A673 (cell line): ENCODE measurements around the gene RSPH4A. TPM values are rescaled to one million over a fixed set of nuclear protein-coding genes. Genes with fewer than 3 reads are reported as not detected.
A peak's percentile ranks its signal among the peaks of the same experiment; 100 is the strongest.

Experiments
- BruUV-seq: library from RNA; stranded (reverse); fragments of 400-500 nt; replicated peaks from 2 replicates; lab custom pipeline; 2021; lab: Mats Ljungman, UMichigan
- CTCF ChIA-PET: fragments of 300-600 bp; sonication (Branson Sonifier 250); formaldehyde crosslinking; loops from one replicate; lab custom pipeline; 2022; ENCODE audit warnings: antibody characterized with exemption; lab: Charles Lee
- POLR2A ChIA-PET: fragments of 300-600 bp; sonication (Branson Sonifier 250); formaldehyde crosslinking; loops from one replicate; lab custom pipeline; 2022; ENCODE audit warnings: antibody characterized with exemption; ENCODE audit not compliant: low non-redundant PET; lab: Charles Lee
- DNase-seq: peaks from one replicate; pipeline ENCODE4 v3.0.0-alpha.2; 2015; ENCODE audit warnings: low spot score
- H3K27ac ChIP-seq: fragments of 200-600 bp; sonication (generic); 2 replicates; pipeline ENCODE4 v1.5.1; 2016; ENCODE audit warnings: mixed run types, low read depth, mild to moderate bottlenecking, mixed read lengths, antibody characterized with exemption, low read length; ENCODE audit not compliant: poor library complexity, severe bottlenecking
- H3K27me3 ChIP-seq: fragments of 200-600 bp; sonication (generic); replicated peaks from 2 replicates; pipeline ENCODE4 v1.6.1; 2017; ENCODE audit warnings: mixed run types, low read depth, mild to moderate bottlenecking, mixed read lengths, antibody characterized with exemption, low read length; ENCODE audit not compliant: insufficient read depth, poor library complexity
- H3K36me3 ChIP-seq: fragments of 200-600 bp; sonication (generic); 2 replicates; pipeline ENCODE4 v1.6.1; 2016; ENCODE audit warnings: mixed run types, mild to moderate bottlenecking, mixed read lengths, antibody characterized with exemption, low read length; ENCODE audit not compliant: insufficient read depth, poor library complexity, severe bottlenecking
- H3K4me1 ChIP-seq: fragments of 200-600 bp; sonication (generic); 2 replicates; pipeline ENCODE4 v1.6.1; 2017; ENCODE audit warnings: mixed run types, mild to moderate bottlenecking, mixed read lengths, antibody characterized with exemption, low read length; ENCODE audit not compliant: insufficient read depth, poor library complexity, severe bottlenecking
- H3K4me3 ChIP-seq: fragments of 200-600 bp; sonication (generic); 2 replicates; pipeline ENCODE4 v1.5.1; 2016; ENCODE audit warnings: low read depth, mixed run types, mild to moderate bottlenecking, mixed read lengths, low read length; ENCODE audit not compliant: poor library complexity, severe bottlenecking
- H3K9me3 ChIP-seq: fragments of 200-600 bp; sonication (generic); 2 replicates; pipeline ENCODE4 v1.6.1; 2016; ENCODE audit warnings: mixed run types, low read depth, mild to moderate bottlenecking, mixed read lengths, antibody characterized with exemption, low read length; ENCODE audit not compliant: poor library complexity, severe bottlenecking
- EZH2 ChIP-seq: fragments of 200-600 bp; sonication (generic); IDR thresholded peaks from 2 replicates; pipeline ENCODE4 v1.6.1; 2017; ENCODE audit warnings: borderline replicate concordance, low read depth, mild to moderate bottlenecking, mixed read lengths, antibody characterized with exemption, low read length; ENCODE audit not compliant: poor library complexity, severe bottlenecking
- intact Hi-C: fragments of 100-400 bp; cut with micrococcal nuclease; formaldehyde crosslinking; loops from one replicate; pipeline ENCODE4 v1.10.0; 2022; ENCODE audit not compliant: unreplicated experiment
- total RNA-seq: library from RNA; stranded (reverse); gene quantifications from 2 replicates; pipeline ENCODE4 v1.2.3, GENCODE V29; 2021
- TF ChIP-seq, protein P1 (sequence below): fragments of 300-800, 200-600 bp; sonication (generic); conservative IDR thresholded peaks from 2 replicates; pipeline ENCODE4 v1.5.1; 2017; ENCODE audit warnings: low read depth, mild to moderate bottlenecking, antibody characterized with exemption, low read length, moderate library complexity, mixed read lengths

The RSPH4A gene
- total RNA-seq, 1 experiment from 2014 or later: 0.26 TPM

DNA sequence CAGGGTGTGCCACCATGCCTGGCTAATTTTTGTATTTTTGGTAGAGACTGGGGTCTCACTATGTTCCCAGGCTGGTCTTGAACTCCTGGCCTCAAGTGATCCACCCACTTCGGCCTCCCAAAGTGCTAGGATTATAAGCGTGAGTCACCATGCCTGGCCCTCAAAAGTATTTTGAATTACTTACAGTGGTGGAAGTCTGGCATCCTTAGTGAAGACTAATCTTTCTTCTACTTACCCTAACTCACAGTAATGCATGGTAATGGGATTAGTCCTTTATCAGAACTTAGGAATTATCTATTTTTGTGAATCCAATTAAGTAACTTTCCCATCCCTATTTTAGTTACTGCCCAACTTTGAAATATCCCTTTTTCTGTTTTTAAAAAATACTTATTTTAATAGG, 41.1 kb upstream of the RSPH4A start:
- H3K4me3 ChIP-seq: no peak overlapping the region
- intact Hi-C loops: no loop called here
- no peak overlapping the region for H3K27ac ChIP-seq
- TF ChIP-seq, protein P1, sequence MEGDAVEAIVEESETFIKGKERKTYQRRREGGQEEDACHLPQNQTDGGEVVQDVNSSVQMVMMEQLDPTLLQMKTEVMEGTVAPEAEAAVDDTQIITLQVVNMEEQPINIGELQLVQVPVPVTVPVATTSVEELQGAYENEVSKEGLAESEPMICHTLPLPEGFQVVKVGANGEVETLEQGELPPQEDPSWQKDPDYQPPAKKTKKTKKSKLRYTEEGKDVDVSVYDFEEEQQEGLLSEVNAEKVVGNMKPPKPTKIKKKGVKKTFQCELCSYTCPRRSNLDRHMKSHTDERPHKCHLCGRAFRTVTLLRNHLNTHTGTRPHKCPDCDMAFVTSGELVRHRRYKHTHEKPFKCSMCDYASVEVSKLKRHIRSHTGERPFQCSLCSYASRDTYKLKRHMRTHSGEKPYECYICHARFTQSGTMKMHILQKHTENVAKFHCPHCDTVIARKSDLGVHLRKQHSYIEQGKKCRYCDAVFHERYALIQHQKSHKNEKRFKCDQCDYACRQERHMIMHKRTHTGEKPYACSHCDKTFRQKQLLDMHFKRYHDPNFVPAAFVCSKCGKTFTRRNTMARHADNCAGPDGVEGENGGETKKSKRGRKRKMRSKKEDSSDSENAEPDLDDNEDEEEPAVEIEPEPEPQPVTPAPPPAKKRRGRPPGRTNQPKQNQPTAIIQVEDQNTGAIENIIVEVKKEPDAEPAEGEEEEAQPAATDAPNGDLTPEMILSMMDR: no peak
- TF ChIP-seq EZH2: no peak
- ChIA-PET POLR2A (no interaction called here), CTCF (no interaction called here)
- DNase-seq: peak; percentile 77
- BruUV-seq: no TSS peak
- H3K9me3 ChIP-seq: no peaks in the 10 kb centered on the region
- H3K4me1 ChIP-seq: peaks cover 18% of the 10 kb centered on the region
- H3K27me3 ChIP-seq: no peaks in the 10 kb centered on the region
- peaks cover 9% of the 10 kb centered on the region for H3K36me3 ChIP-seq

- Histone ChIP-seq H3K36me3 (peaks cover 11% of the 10 kb centered on the region), H3K4me3 (no peak overlapping the region), H3K27ac (no peak overlapping the region), H3K4me1 (peaks cover 16% of the 10 kb centered on the region), H3K9me3 (no peaks in the 10 kb centered on the region), H3K27me3 (no peaks in the 10 kb centered on the region)
- ChIA-PET CTCF (no interaction called here), POLR2A (no interaction called here)
- TF ChIP-seq, protein P1: no peak
- no peak for TF ChIP-seq EZH2
- BruUV-seq: no TSS peak
- DNase-seq: no peak
- intact Hi-C loops: no loop called here
Observed at GRCh38 chr6:116577486-116577885, 38.8 kb upstream of the RSPH4A start.

GRCh38 chr6:116578335-116578734, 37.9 kb upstream of the RSPH4A start:
- no peak overlapping the region for H3K4me3 ChIP-seq
- H3K4me1 ChIP-seq: peaks cover 8% of the 10 kb centered on the region
- no peaks in the 10 kb centered on the region for H3K9me3 ChIP-seq
- CTCF ChIA-PET: no interaction called here
- DNase-seq: no peak
- TF ChIP-seq EZH2: no peak
- TF ChIP-seq, protein P1: no peak
- intact Hi-C loops: no loop called here
- no TSS peak for BruUV-seq
- H3K27me3 ChIP-seq: no peaks in the 10 kb centered on the region
- H3K27ac ChIP-seq: no peak overlapping the region
- peaks cover 13% of the 10 kb centered on the region for H3K36me3 ChIP-seq
- POLR2A ChIA-PET: no interaction called here
